Measurements from ENCODE around the gene NLRC3.

NLRC3 gene

GRCh38 chr16:3542601-3543373, 34.4 kb downstream of the NLRC3 start:
- no peak for DNase-seq

GRCh38 chr16:3541527-3542155, 35.6 kb downstream of the NLRC3 start:
- DNase-seq = no peak

GRCh38 chr16:3538222-3538621, 39.0 kb downstream of the NLRC3 start:
- DNase-seq = no peak

DNA sequence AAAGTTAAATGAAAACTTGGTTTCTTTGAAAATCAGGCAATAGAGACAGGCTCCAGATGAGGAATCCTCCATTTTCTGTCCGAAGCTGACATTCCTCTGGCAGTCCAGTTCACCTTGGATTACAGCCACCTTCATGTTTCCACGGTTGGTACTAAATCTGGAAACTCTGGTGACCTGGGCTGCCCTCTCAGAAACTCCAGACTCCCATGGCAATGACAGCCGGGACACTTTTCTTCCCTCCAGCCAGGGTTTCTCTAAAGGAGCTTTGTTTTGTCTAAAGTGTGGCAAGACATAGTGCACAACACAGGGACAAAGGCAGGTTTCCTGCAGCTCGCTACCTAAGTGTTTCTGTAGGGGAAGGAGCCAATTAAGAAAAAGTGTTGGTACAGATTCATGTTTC, 40.4 kb downstream of the NLRC3 start:
- no peak for DNase-seq

GRCh38 chr16:3536271-3536731, 40.9 kb downstream of the NLRC3 start:
- no peak for DNase-seq

DNA sequence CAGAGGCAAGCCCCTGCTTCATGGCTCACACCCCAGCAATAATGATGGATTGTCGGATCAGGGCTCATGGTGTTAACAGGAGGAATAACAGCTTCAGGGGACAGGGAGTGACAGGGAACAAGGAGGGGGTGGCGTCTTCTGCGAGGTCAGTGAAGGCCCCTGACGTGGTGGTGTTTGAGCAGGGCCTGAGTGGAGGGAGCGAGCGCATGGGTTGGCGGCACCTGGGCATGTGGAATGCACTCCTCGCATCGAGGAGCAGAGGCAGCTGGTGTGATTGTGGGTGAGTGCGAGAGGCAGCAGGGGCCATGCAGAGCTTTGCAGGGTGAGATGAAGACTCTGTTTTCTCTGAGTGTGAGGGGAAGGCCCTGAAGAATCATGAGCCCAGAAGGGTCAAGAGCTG, 43.1 kb downstream of the NLRC3 start:
- no peak for DNase-seq

GRCh38 chr16:3532741-3533140, 44.5 kb downstream of the NLRC3 start:
- DNase-seq = no peak

- DNase-seq = no peak
These were observed 46.8 kb downstream of the NLRC3 start for GRCh38 chr16:3530371-3530914.

DNA sequence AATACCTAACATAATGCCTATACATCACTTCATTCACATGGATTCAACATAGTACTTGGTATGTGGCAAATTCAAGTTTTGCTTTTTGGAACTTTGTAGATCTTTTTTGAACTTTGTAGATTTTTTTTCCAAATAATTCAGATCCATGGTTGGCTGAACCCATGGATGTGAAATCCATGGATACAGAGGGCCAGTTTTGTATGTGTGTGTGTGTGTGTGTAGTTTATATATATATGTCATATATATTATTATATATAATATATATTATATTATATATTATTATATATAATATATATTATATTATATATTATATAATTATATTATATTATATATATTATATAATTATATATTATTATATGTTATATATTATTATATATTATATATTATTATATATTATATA, 48.0 kb downstream of the NLRC3 start:
- DNase-seq = no peak

GRCh38 chr16:3528406-3528805, 48.8 kb downstream of the NLRC3 start:
- DNase-seq = no peak

DNA sequence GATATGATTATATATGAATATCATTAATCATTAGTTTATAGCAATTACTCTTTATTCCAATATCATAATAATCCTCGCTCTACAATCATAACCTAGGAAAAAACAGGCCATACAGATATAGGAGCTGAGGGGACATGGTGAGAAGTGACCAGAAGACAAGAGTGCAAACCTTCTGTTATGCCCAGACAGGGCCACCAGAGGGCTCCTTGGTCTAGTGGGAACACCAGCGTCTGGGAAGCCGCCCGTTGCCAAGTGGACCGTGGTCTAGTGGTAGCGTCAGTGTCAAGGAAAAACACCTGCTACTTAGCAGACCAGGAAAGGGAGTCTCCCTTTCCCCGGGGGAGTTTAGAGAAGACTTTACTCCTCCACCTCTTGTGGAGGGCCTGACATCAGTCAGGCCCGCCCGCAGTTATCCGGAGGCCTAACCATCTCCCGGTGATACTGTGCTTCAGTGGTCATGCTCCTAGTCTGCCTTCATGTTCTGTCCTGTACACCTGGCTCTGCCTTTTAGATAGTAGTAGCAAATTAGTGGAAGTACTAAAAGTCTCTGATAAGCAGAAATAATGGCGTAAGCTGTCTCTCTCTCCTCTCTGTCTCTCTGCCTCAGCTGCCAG, 49.9 kb downstream of the NLRC3 start:
- DNase-seq = peak; percentile 61

DNA sequence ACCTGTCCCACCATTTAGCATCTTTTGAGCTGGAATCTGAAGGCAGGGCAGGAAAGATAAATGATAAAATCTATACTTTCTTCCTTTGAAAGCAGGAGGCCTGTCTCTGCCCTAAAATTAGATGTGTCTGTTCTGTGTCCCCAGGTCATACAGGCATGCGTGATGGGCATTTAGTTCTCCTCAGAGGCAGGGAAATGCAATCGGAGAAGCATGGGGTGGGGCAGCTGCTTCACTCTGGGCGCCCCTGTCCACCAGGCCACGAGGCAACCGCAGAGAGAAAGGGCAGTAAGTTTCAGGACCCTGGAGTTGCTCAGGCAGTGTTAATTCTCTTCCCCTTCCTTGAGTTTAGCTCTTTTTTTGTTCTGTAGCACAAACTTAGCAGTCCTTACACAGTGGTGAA, 51.3 kb downstream of the NLRC3 start:
- DNase-seq = no peak

- DNase-seq = no peak
These were observed 53.9 kb downstream of the NLRC3 start for GRCh38 chr16:3523281-3523680.

DNA sequence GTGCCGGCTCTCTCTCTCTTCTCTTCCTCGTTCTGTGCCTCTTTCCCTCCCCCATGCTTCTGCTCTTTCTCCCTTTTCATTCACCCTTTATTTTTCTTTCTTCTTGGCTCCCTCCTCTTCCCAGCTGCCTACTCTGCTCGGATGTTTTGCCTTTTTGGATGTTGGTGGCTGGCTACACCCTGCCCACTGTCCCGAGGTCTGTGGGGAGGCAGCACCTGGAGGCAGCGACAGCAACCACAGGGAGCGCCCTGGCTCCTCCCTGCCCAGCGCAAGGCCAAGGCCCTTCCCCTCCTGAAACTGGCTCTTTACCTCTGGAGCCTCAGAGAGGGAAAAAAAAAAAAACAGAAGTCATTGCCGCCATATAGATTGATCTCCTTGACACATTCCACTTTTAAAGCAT, 56.4 kb downstream of the NLRC3 start:
- no peak for DNase-seq

DNA sequence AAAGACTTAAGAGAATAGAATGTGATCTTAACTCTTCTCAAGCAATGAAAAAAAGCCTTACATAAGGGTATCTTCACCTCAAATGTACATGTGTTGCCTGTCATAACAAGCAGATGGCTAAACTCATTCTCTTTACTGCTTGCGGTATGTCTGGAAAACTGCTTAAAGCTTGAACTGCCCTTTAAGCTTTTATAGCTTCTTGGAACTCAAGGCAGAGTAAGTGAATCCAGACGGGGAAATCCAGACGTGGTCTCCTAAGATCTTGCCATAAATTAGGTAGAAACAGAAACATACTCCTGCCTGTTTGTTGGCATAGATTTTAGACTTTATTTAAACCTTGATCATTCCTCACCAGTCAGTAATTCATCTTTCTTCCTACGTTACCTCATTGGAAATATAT, 56.8 kb downstream of the NLRC3 start:
- DNase-seq = no peak

- no peak for DNase-seq
These were observed 57.6 kb downstream of the NLRC3 start for GRCh38 chr16:3519581-3519980.

DNA sequence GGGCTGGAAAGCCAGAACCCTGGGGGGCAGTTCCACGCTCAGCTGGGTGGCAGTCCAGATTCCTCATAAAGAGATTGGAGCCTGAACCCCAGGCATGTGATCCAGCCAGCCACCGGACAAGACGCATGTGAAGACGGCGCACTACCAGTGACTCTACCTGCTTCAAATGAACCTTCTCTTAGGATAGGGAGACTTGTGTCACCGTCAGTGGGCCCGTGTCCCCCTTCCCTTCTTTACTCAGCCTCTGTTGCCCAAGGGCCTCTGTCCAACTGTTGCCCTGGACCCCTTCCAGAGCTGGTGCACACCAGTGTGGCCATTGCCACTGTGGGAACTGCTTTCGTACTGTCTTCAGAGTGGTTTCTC, 58.2 kb downstream of the NLRC3 start:
- DNase-seq = no peak

DNA sequence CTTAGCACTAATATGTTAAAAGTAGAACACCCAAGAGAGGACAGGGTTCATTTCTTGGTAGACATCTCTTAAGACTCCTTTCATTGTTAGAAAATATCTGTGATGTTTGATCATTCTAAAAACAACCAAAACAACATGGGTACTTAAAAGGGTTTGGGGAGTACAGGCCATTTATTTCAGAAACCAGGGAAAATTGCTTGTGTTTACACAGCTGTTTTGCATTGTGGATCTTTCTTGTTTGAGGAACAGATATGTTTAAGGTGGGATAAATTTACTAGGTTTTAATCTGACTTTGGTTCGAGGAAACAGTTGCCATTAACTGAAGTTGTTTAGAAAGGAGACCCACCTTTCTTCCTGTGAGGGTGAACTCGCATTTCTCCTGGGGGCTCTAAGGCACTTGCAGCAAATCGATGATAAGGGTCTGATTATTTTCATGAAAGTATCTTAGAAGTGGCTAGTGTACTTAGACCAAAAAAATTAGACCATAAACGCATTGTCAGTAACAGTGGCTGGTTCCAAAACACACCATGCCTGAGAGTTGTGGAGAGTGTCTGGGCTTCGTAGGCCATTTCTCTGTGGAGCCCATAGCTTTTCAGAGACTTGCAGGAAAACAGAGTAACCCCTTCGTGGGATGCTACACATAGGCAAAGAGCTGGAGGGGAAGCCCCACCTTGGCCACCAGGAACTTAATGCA, 58.8 kb downstream of the NLRC3 start:
- no peak for DNase-seq

DNA sequence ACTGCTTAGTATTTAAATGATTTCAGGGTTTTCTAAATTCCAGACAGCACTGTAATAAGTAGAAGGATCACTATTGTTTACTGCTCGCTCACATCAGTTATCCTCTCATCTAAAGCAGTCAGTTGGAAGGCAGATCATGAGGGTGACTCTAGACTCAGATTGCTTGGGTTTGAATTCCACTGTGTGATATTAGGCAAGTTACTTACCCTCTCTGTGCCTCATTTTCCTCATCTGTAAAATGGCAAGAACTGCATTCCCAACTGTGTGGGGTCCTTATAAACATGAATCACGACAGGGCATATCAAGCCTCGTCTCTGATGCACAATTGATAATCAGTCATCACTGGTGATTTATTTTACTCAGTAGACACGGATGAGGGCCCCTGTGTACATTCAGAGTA, 61.3 kb downstream of the NLRC3 start:
- no peak for DNase-seq

GRCh38 chr16:3514621-3515020, 62.6 kb downstream of the NLRC3 start:
- DNase-seq = no peak

- no peak for DNase-seq
These were observed 63.2 kb downstream of the NLRC3 start for GRCh38 chr16:3513892-3514583.

DNA sequence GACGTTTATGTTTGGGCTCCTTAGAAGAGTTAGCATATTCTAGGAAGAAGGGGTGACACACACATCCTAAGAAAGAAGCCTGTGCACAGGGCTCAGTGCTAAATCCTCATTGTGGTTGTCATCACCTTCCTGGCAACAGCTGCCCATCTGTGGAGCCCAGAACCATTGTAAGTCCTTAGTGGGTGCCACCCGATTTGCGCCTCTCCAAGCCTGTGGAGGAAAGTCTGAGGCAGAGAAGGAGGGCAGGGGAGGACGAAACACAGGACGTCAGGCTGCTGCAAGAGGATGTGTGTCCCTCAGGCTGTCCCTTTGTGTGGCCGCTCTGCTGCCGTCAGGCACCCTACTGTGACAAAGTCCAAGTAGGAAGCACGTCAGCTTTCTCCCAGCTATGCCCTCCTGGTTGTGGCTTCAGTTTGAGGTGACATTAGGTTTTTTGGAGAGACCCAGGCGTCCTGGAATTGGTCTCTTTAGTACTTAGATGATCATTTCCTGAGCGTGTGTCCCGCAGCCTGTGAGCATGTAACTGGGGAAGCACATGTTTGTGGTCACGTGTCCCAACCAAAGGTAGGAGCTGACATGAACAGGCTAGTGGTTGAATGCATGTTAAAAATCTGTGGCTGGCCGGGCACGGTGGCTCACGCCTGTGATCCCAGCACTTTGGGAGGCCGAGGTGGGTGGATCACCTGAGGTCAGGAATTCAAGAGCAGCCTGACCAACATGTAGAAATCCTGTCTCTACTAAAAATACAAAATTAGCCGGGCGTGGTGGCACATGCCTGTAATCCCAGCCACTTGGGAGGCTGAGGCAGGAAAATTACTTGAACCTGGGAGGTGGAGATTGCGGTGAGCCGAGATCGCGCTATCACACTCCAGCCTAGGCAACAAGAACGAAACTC, 65.7 kb downstream of the NLRC3 start:
- DNase-seq = no peak
